Gastrocnemius medialis (tissue), 4 donors: ENCODE data around the gene ARHGAP5.

ENCODE experiments used
- POLR2A ChIP-seq, 2 donors: fragments of 450-650 bp; IDR thresholded peaks; one replicate each; pipeline ENCODE4 v1.6.1; 2017; ENCODE audit warnings: antibody characterized with exemption in 2 of 2, mild to moderate bottlenecking in 2 of 2, moderate library complexity in 2 of 2
- TF ChIP-seq, protein P1 (sequence below), 5 experiments: fragments of 450-650 bp in 3 of 5; fragments of 200-600 bp in 2 of 5; sonication (generic) in 2 of 5; IDR thresholded peaks in 4 of 5; conservative IDR thresholded peaks in 1 of 5; 1 replicate in 4 of 5; 2 replicates in 1 of 5; pipeline ENCODE4 v1.5.1; 2016 to 2019; ENCODE audit warnings: antibody characterized with exemption in 5 of 5, mild to moderate bottlenecking in 3 of 5, moderate library complexity in 3 of 5

DNA sequence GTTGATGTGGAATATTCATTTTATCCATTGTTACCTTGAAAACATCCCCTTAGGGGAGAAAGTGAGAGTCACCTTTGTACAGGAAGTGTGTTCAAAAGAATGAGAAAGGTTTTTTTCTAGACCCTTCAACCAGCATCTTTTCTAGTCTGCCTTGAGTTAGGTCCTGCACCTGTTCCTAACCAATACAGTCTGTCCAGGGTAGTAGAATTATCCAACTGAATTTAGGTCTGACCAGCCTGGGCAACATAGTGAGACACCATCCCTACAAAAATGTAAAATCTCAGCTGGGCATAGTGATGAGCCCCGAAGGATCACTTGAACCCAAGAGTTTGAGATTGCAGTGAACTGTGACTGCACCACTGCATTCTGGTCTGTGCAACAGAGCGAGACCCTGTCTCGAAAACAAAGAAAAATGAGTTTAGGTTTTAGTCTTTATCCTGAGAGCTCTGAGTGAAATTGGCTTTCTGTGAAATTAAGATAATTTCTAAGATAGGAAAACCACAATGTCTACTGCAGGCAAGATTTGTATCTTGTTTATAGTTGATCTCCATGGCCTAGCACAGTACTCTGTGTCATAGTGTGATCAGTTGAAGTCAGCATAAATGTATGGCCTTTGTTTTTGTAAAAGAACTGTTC, 25.2 kb downstream of the ARHGAP5 start:
- TF ChIP-seq, protein P1, sequence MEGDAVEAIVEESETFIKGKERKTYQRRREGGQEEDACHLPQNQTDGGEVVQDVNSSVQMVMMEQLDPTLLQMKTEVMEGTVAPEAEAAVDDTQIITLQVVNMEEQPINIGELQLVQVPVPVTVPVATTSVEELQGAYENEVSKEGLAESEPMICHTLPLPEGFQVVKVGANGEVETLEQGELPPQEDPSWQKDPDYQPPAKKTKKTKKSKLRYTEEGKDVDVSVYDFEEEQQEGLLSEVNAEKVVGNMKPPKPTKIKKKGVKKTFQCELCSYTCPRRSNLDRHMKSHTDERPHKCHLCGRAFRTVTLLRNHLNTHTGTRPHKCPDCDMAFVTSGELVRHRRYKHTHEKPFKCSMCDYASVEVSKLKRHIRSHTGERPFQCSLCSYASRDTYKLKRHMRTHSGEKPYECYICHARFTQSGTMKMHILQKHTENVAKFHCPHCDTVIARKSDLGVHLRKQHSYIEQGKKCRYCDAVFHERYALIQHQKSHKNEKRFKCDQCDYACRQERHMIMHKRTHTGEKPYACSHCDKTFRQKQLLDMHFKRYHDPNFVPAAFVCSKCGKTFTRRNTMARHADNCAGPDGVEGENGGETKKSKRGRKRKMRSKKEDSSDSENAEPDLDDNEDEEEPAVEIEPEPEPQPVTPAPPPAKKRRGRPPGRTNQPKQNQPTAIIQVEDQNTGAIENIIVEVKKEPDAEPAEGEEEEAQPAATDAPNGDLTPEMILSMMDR (IDR thresholded peaks at IDR 0.05 in 4 of 5, conservative IDR thresholded peaks at IDR 0.05 in 1 of 5): no peak
- no peak for TF ChIP-seq POLR2A (IDR thresholded peaks at IDR 0.05)
